GM23338 (cell line): ENCODE data around the gene HNRNPA2B1. TPM values are rescaled to one million over a fixed set of nuclear protein-coding genes. Genes with fewer than 3 reads are reported as not detected.
"Not testable (repeated sequence)": the region's sequence is repeated elsewhere in the genome, so short reads cannot be mapped to it uniquely, and the experiment has no call there.

Experiments used
- ATAC-seq: fragments of 200-7000 bp; cut with Tn5 transposase; 3 replicates; pipeline ENCODE4 v1.9.1; 2020
- DNase-seq: peaks from one replicate; pipeline ENCODE4 v3.0.0-alpha.2; 2015; ENCODE audit warnings: low spot score
- H2AFZ ChIP-seq: fragments of 200-600 bp; sonication (generic); 2 replicates; pipeline ENCODE4 v1.8.0; 2016; ENCODE audit warnings: antibody characterized with exemption, mild to moderate bottlenecking, moderate library complexity
- H3F3A ChIP-seq: fragments of 200-600 bp; sonication (generic); replicated peaks from 2 replicates; pipeline ENCODE4 v1.8.0; 2017; ENCODE audit warnings: antibody characterized with exemption, mixed run types, low read depth
- H3K27ac ChIP-seq: fragments of 200-600 bp; sonication (generic); 2 replicates; pipeline ENCODE4 v1.6.1; 2016; ENCODE audit warnings: low read depth
- H3K27me3 ChIP-seq: fragments of 200-600 bp; sonication (generic); 2 replicates; pipeline ENCODE4 v1.8.0; 2016; ENCODE audit warnings: mild to moderate bottlenecking, mixed run types, moderate library complexity; ENCODE audit not compliant: insufficient read depth
- H3K36me3 ChIP-seq: fragments of 200-600 bp; sonication (generic); 2 replicates; pipeline ENCODE4 v1.8.0; 2016; ENCODE audit warnings: mild to moderate bottlenecking; ENCODE audit not compliant: insufficient read depth
- H3K4me1 ChIP-seq: fragments of 200-600 bp; sonication (generic); 2 replicates; pipeline ENCODE4 v1.8.0; 2016; ENCODE audit warnings: mild to moderate bottlenecking, moderate library complexity; ENCODE audit not compliant: insufficient read depth
- H3K4me2 ChIP-seq: fragments of 200-600 bp; sonication (generic); 2 replicates; pipeline ENCODE4 v1.7.1; 2017; ENCODE audit warnings: mixed run types
- H3K4me3 ChIP-seq: fragments of 200-600 bp; sonication (generic); 2 replicates; pipeline ENCODE4 v1.6.1; 2016; ENCODE audit warnings: mixed run types
- H3K79me2 ChIP-seq: fragments of 200-600 bp; sonication (generic); replicated peaks from 2 replicates; pipeline ENCODE4 v1.8.0; 2017; ENCODE audit warnings: mild to moderate bottlenecking; ENCODE audit not compliant: insufficient read depth
- H3K9me2 ChIP-seq: fragments of 200-600 bp; sonication (generic); 2 replicates; pipeline ENCODE4 v1.8.0; 2017; ENCODE audit not compliant: insufficient read depth
- H4K20me1 ChIP-seq: fragments of 200-600 bp; sonication (generic); replicated peaks from 2 replicates; pipeline ENCODE4 v1.8.0; 2017; ENCODE audit warnings: mild to moderate bottlenecking; ENCODE audit not compliant: insufficient read depth
- H3K27ac Mint-ChIP-seq: 2 replicates; pipeline ENCODE4 v1.8.0; 2020; ENCODE audit warnings: inconsistent platforms, mild to moderate bottlenecking, moderate library complexity, mixed read lengths
- H3K27me3 Mint-ChIP-seq: 3 replicates; pipeline ENCODE4 v1.8.0; 2022; ENCODE audit warnings: low read depth, mild to moderate bottlenecking, moderate library complexity, mixed read lengths, inconsistent platforms; ENCODE audit not compliant: insufficient read depth, poor library complexity
- H3K36me3 Mint-ChIP-seq: 3 replicates; pipeline ENCODE4 v1.8.0; 2021; ENCODE audit warnings: low read depth, mild to moderate bottlenecking, inconsistent platforms, moderate library complexity, mixed read lengths
- H3K4me1 Mint-ChIP-seq: 3 replicates; pipeline ENCODE4 v1.8.0; 2020; ENCODE audit warnings: mild to moderate bottlenecking, inconsistent platforms, mixed read lengths
- H3K4me3 Mint-ChIP-seq: 3 replicates; pipeline ENCODE4 v1.8.0; 2021; ENCODE audit warnings: moderate library complexity, mild to moderate bottlenecking, inconsistent platforms, mixed read lengths
- H3K9me3 Mint-ChIP-seq: 3 replicates; pipeline ENCODE4 v1.8.0; 2020; ENCODE audit warnings: moderate library complexity, mild to moderate bottlenecking, inconsistent platforms, mixed read lengths
- CREB1 ChIP-seq: fragments of 250-450 bp; sonication (Bioruptor Pico); IDR thresholded peaks from 2 replicates; pipeline ENCODE4 v1.5.0; 2020; ENCODE audit warnings: low read depth, mild to moderate bottlenecking, moderate library complexity
- ETS1 ChIP-seq: IDR thresholded peaks from 2 replicates; pipeline ENCODE4 v1.6.1; 2016; ENCODE audit warnings: antibody characterized with exemption
- EZH2 ChIP-seq: fragments of 200-600 bp; sonication (generic); IDR thresholded peaks from one replicate; pipeline ENCODE4 v1.8.0; 2017; ENCODE audit warnings: antibody characterized with exemption, mild to moderate bottlenecking, low read depth; ENCODE audit not compliant: unreplicated experiment
- EZH2phosphoT487 ChIP-seq: fragments of 200-600 bp; sonication (generic); IDR thresholded peaks from one replicate; pipeline ENCODE4 v1.8.1; 2018; ENCODE audit warnings: antibody characterized with exemption; ENCODE audit not compliant: unreplicated experiment
- JUNB ChIP-seq: IDR thresholded peaks from one replicate; pipeline ENCODE4 v1.6.1; 2016; ENCODE audit warnings: antibody characterized with exemption; ENCODE audit not compliant: unreplicated experiment
- NANOG ChIP-seq: IDR thresholded peaks from 2 replicates; pipeline ENCODE4 v1.6.1; 2016; ENCODE audit warnings: antibody characterized with exemption, borderline replicate concordance
- POLR2AphosphoS5 ChIP-seq: IDR thresholded peaks from 2 replicates; pipeline ENCODE4 v1.6.1; 2016; ENCODE audit warnings: antibody characterized with exemption, low read depth
- STAT1 ChIP-seq: IDR thresholded peaks from one replicate; pipeline ENCODE4 v1.6.1; 2016; ENCODE audit warnings: antibody characterized with exemption; ENCODE audit not compliant: unreplicated experiment
- ZNF114 ChIP-seq: fragments of 250-450 bp; sonication (Bioruptor Pico); IDR thresholded peaks from 2 replicates; pipeline ENCODE4 v1.5.0; 2020; ENCODE audit warnings: mild to moderate bottlenecking, moderate library complexity
- ZNF331 ChIP-seq: fragments of 250-450 bp; sonication (Bioruptor Pico); IDR thresholded peaks from 2 replicates; pipeline ENCODE4 v1.5.0; 2020; ENCODE audit warnings: low read depth, mild to moderate bottlenecking, moderate library complexity
- polyA plus RNA-seq: library from polyadenylated mRNA; unstranded; fragments of >200 nt; fragmentation: Nextera tagmentation; extraction: Ambion mirVana; gene quantifications from 2 replicates; pipeline ENCODE4 v1.2.1, GENCODE V29; 2016
- total RNA-seq: library from RNA; depleted of rRNA; stranded (reverse); fragments of >200 nt; shearing (Covaris generic); gene quantifications from 2 replicates; pipeline ENCODE4 v1.2.3, GENCODE V29; 2014

Gene HNRNPA2B1
- total and polyA plus RNA-seq, 2 experiments from 2014 or later = 602 to 1,577 TPM

GRCh38 chr7:26177269-26177668 lies 23.3 kb downstream of the HNRNPA2B1 start:
- not testable (repeated sequence) for H3K4me1 ChIP-seq, ATAC-seq, H3K4me3 ChIP-seq, H3K27ac Mint-ChIP-seq, H2AFZ ChIP-seq, H3K27me3 ChIP-seq, H3K9me2 ChIP-seq, H3F3A ChIP-seq, DNase-seq, H3K4me3 Mint-ChIP-seq, H3K4me2 ChIP-seq, H3K27ac ChIP-seq
- H3K4me1 Mint-ChIP-seq = peaks cover 32% of the 10 kb centered on the region
- H3K27me3 Mint-ChIP-seq = peaks cover 12% of the 10 kb centered on the region
- H3K79me2 ChIP-seq = peaks cover 54% of the 10 kb centered on the region
- peaks cover 13% of the 10 kb centered on the region for H3K36me3 ChIP-seq
- peaks cover 86% of the 10 kb centered on the region for H3K36me3 Mint-ChIP-seq
- peaks cover 19% of the 10 kb centered on the region for H4K20me1 ChIP-seq
- H3K9me3 Mint-ChIP-seq = peaks cover 37% of the 10 kb centered on the region

- not testable (repeated sequence) for H3K4me2 ChIP-seq, DNase-seq, H3K27ac Mint-ChIP-seq, H3K27ac ChIP-seq, H3F3A ChIP-seq, ATAC-seq, H3K4me1 ChIP-seq, H2AFZ ChIP-seq, H3K4me3 Mint-ChIP-seq, H3K9me2 ChIP-seq, H3K27me3 ChIP-seq, H3K4me3 ChIP-seq
- Histone ChIP-seq H4K20me1 (peaks cover 21% of the 10 kb centered on the region), H3K36me3 (peaks cover 13% of the 10 kb centered on the region), H3K79me2 (peaks cover 60% of the 10 kb centered on the region)
- Mint-ChIP-seq H3K9me3 (peaks cover 39% of the 10 kb centered on the region), H3K36me3 (peaks cover 86% of the 10 kb centered on the region), H3K27me3 (peaks cover 12% of the 10 kb centered on the region), H3K4me1 (peaks cover 31% of the 10 kb centered on the region)
Measured at GRCh38 chr7:26176696-26177095, 23.9 kb downstream of the HNRNPA2B1 start.

- not testable (repeated sequence) for H3K27ac Mint-ChIP-seq, H3F3A ChIP-seq, H3K27ac ChIP-seq, H3K9me2 ChIP-seq, H3K4me3 ChIP-seq, H3K4me1 ChIP-seq, H2AFZ ChIP-seq, H3K27me3 ChIP-seq, DNase-seq, H3K4me3 Mint-ChIP-seq, ATAC-seq, H3K4me2 ChIP-seq
- H3K36me3 Mint-ChIP-seq = peaks cover 88% of the 10 kb centered on the region
- peaks cover 26% of the 10 kb centered on the region for H3K4me1 Mint-ChIP-seq
- peaks cover 10% of the 10 kb centered on the region for H3K27me3 Mint-ChIP-seq
- H4K20me1 ChIP-seq = peaks cover 29% of the 10 kb centered on the region
- peaks cover 17% of the 10 kb centered on the region for H3K36me3 ChIP-seq
- peaks cover 68% of the 10 kb centered on the region for H3K79me2 ChIP-seq
- peaks cover 40% of the 10 kb centered on the region for H3K9me3 Mint-ChIP-seq
Measured at GRCh38 chr7:26175903-26176302, 24.6 kb downstream of the HNRNPA2B1 start.

- Mint-ChIP-seq H3K27ac (no peak overlapping the region), H3K4me1 (peaks cover 29% of the 10 kb centered on the region), H3K27me3 (no peaks in the 10 kb centered on the region), H3K4me3 (no peak overlapping the region), H3K36me3 (peaks cover 77% of the 10 kb centered on the region), H3K9me3 (peaks cover 34% of the 10 kb centered on the region)
- ATAC-seq = no peak
- no peak overlapping the region for H3K4me2 ChIP-seq
- peaks cover 20% of the 10 kb centered on the region for H3K4me1 ChIP-seq
- DNase-seq = no peak
- H3K36me3 ChIP-seq = peaks cover 14% of the 10 kb centered on the region
- H3K27ac ChIP-seq = no peak overlapping the region
- no peaks in the 10 kb centered on the region for H3K9me2 ChIP-seq
- no peaks in the 10 kb centered on the region for H3F3A ChIP-seq
- no peak overlapping the region for H3K4me3 ChIP-seq
- peaks cover 92% of the 10 kb centered on the region for H3K79me2 ChIP-seq
- H3K27me3 ChIP-seq = no peaks in the 10 kb centered on the region
- H4K20me1 ChIP-seq = peaks cover 33% of the 10 kb centered on the region
- no peak overlapping the region for H2AFZ ChIP-seq
- TF ChIP-seq EZH2phosphoT487 (no peak), EZH2 (no peak), ZNF114 (no peak), JUNB (no peak), STAT1 (no peak), ETS1 (no peak), POLR2AphosphoS5 (no peak), CREB1 (no peak), ZNF331 (CRISPR knock-in tag) (no peak), NANOG (no peak)
Measured at GRCh38 chr7:26172048-26172447, 28.5 kb downstream of the HNRNPA2B1 start.
